ENCODE data around the gene NHSL1.

DNA sequence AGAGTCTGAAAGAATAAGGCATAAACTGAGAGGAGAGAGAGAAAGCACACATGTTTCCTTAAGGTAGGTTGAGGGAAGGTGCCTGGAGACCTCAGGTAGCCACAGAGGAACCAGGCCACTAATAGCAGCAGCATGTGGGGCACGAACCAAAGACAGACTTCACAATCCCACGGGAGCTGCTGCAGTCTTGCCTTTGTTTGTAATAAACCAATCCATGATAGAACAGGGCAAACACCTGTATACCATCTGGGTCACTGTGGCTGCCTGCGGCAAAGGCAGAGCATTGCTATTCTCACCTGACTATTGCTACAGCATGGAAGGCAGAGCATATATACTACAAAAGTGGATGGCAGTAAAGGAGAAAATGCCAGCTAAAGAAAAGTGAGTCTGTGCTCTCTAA, 59.0 kb downstream of the NHSL1 start:
- TF ChIP-seq, protein P1, sequence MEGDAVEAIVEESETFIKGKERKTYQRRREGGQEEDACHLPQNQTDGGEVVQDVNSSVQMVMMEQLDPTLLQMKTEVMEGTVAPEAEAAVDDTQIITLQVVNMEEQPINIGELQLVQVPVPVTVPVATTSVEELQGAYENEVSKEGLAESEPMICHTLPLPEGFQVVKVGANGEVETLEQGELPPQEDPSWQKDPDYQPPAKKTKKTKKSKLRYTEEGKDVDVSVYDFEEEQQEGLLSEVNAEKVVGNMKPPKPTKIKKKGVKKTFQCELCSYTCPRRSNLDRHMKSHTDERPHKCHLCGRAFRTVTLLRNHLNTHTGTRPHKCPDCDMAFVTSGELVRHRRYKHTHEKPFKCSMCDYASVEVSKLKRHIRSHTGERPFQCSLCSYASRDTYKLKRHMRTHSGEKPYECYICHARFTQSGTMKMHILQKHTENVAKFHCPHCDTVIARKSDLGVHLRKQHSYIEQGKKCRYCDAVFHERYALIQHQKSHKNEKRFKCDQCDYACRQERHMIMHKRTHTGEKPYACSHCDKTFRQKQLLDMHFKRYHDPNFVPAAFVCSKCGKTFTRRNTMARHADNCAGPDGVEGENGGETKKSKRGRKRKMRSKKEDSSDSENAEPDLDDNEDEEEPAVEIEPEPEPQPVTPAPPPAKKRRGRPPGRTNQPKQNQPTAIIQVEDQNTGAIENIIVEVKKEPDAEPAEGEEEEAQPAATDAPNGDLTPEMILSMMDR (IDR thresholded peaks at IDR 0.05; ENCODE audit: low read length) = no peak
- TF ChIP-seq EZH2 (IDR thresholded peaks at IDR 0.05; ENCODE audit: borderline replicate concordance, low read length) = no peak
